Glomerular visceral epithelial cell (primary cell): Measurements from ENCODE around the gene ALDH3A2.
"Not testable (repeated sequence)": the region's sequence is repeated elsewhere in the genome, so short reads cannot be mapped to it uniquely, and the experiment has no call there.

Experiments
- DNase-seq: peaks from one replicate; pipeline ENCODE4 v3.0.0-alpha.2; 2016; ENCODE audit errors: extremely low spot score

The ALDH3A2 gene

DNA sequence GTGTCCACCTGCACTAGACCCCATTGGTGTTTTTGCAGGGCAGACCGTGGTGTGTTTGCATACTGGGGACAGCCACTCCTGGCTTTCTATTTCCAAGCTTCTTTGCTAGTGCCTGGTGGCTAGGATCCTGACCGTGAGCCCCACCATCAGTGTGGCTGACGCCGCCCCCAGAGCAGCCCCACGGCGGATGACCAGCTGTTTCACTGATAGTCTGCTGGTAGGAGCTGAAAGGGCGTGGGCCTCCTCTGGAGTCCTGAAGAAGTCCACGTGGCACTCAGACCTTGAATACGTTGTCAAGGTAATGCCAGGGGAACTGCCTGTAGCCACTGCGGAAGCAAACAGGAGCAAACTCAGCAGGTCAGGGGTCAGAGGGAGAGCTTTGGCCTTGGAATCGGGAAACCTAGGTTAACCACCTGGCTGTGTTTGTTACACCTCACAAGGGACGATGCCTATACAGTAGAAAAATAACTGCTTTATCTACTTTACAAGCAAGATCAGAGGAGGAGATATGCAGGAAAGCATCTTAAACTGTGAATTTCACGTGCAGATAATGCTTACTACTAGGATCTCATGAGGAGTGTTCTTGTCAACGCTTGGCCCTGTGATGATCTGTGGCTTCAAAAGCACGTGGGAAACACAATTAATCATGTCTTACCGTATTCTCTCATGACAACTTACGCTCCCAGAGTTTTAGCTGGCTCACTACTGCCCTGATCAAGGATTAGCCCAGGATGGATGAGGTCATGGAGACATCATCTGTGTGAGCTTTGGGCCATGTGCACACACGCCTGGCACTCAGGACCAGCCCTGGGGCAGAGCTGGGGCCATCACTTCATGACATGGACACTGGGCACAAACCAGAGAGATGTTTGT, 30.3 kb downstream of the ALDH3A2 start:
- no peak for DNase-seq

DNA sequence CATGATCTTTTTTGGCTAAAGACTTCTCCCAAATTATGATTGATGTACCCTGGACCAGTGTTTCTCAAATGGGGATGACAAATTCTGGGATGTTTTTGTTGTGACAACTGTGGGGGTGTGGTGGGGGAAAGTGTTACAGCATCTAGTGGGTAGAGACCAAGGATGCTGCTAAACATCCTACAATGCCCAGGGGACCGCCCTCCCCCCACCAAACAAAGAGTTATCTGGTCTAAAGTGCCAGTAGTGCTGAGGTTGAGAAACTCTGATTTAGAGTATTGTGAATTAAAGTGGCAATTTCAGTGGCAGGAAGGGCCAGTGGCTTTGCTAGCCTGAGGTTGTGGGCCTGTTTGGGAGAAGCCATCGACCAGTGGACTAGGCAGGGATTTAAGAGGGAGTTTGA, 34.6 kb downstream of the ALDH3A2 start:
- DNase-seq = no peak

DNA sequence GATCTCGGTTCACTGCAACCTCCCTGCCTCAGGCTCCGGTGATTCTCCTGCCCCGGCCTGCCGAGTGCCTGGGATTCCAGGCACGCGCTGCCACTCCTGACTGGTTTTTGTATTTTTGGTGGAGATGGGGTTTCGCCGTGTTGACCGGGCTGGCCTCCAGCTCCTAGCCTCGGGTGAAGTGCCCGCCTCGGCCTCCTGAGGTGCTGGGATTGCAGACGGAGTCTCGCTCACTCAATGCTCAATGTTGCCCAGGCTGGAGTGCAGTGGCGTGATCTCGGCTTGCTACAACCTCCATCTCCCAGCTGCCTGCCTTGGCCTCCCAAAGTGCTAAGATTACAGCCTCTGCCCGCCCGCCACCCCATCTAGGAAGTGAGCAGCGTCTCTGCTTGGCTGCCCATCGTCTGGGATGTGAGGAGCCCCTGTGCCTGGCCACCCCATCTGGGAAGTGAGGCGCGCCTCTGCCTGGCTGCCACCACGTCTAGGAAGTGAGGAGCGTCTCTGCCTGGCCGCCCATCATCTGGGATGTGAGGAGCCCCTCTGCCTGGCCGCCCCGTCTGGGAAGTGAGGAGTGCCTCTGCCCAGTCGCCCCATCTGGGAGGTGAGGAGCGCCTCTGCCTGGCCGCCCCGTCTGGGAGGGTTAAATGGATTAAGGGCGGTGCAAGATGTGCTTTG, 36.5 kb downstream of the ALDH3A2 start:
- DNase-seq = not testable (repeated sequence)

DNA sequence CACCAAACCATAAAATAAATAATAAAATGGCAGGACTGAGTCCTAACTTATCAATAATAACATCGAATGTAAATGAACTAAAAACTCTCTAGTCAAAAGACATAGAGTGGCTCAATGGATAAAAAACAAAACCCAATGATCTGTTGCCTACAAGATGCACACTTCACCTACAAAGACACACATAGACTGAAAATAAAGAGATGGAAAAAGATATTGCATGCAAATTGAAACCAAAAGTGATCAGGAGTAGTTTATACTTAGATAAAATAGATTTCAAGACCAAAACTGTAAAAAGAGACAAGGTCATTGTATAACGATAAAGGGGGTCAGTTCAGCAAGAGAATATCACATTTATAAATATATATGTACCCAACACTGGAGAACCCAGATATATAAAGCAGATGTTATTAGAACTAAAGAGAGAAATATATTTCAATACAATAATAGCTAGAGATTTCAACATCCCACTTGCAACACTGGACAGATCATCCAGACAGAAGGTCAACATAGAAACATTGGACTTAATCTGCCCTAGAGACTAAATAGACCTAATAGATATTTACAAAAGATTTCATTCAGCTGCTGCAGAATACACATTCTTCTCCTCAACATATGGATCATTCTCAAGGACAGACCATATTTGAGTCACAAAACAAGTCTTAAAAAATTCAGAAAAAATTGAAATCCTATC, 38.0 kb downstream of the ALDH3A2 start:
- no peak for DNase-seq

DNA sequence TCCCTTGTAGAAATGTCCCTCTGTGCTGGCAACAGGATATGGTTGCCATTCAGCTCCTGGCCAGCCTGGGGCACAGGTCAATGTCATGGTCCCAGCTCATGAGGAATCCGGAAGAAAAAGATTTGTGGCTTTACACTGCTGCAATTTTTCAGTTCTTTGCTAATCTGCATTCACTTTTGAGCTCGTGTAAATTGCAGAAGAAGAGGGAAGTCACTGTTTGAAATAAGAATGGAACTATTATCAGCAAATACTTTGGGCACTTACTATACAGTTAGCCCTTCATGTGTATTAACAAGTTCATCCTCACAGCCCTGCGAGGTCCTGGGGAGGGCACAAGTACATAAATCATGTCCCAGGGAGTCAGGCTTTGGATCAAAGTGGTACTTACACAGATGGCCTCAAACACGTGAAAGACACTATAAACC, 53.7 kb downstream of the ALDH3A2 start:
- peak; percentile 7 for DNase-seq

DNA sequence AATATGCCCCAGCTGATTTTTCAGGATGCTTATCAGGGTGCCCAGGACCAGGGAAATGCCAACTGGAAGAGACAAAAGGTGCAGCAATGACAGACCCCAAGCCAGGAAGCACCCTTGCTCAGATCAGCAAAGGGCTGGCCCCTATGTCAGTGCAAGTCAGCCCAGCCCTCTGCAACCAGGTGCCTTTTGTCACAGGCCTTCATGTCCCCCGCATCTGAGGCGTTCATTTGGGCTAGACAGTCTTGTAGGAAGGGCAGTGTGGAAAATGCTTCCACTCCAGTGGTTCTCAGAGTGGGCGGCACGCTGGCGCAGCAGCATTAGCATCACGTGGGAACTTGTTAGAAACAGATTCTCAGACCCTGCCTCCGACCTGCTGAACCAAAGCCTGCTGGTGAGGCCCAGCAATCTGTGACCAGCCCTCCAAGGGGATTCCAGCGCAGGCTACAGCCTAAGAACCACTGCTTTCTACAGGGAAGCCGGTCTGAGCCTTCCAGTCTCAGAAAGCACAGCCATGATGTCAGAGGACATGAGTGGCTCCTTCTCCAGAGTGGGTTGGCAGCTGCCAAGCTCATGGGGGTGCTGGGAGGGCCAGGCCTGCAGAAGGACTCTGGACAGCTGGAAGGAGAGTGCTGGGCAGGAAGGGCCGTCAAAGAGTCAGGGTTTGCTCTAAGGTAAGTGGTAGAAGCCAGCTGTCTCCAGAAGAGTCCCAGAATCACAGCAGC, 54.7 kb downstream of the ALDH3A2 start:
- no peak for DNase-seq

DNA sequence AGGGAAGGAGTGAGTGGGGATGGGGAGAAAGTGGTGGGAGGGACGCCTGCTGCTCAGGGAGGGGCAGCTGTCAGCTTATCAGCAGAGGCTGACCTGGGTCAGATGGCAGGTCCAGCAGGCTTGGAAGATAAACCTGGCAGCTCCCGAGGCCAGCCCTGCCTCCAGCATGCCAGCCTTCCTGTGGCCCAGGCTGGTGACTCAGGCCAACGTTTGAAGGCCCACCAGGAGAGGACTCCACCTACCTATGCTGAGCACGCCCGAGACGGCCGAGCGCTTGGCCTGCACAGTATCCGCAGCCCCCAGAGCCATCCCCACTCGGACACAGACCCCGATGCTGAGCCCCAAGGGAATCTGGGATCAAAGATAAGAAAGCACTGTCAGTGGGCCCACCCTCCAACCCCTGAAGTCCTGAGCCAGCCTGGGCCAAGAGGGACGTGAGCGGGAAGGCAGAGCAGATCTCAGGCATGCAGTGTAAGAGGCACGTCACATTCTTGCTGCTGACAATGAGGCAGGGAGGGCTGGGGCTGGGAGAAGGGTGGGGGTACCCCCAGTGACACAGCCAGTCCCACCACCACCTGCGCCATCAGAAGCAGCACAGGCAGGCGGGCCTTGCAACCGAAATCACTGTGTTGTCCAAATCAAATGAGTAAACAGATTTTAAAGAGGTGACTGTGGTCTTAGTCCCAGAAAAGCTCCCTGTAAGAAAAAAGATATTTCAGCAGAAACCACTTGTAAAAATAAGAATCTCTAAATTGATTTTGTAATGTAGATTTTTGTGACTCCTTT, 55.5 kb downstream of the ALDH3A2 start:
- DNase-seq = no peak

DNA sequence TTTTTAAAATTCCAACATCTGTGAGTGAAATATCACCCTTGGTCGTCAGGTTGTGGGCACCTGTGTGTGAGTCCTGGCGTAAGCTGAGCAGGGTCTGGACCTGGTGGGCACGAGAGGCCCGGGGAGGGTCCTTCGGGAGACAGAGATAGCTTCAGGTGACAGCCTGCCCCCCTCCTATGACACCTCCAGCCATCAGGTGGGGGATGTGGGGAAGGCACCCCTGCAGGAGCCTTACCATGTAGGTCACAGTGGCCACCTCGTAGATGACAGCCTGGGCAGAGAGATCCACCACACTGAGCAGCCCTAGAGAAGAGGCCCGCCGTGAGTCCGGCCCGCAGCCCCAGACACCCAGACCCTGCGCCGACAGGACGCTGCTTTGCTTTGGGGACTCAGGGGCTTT, 56.6 kb downstream of the ALDH3A2 start:
- no peak for DNase-seq

DNA sequence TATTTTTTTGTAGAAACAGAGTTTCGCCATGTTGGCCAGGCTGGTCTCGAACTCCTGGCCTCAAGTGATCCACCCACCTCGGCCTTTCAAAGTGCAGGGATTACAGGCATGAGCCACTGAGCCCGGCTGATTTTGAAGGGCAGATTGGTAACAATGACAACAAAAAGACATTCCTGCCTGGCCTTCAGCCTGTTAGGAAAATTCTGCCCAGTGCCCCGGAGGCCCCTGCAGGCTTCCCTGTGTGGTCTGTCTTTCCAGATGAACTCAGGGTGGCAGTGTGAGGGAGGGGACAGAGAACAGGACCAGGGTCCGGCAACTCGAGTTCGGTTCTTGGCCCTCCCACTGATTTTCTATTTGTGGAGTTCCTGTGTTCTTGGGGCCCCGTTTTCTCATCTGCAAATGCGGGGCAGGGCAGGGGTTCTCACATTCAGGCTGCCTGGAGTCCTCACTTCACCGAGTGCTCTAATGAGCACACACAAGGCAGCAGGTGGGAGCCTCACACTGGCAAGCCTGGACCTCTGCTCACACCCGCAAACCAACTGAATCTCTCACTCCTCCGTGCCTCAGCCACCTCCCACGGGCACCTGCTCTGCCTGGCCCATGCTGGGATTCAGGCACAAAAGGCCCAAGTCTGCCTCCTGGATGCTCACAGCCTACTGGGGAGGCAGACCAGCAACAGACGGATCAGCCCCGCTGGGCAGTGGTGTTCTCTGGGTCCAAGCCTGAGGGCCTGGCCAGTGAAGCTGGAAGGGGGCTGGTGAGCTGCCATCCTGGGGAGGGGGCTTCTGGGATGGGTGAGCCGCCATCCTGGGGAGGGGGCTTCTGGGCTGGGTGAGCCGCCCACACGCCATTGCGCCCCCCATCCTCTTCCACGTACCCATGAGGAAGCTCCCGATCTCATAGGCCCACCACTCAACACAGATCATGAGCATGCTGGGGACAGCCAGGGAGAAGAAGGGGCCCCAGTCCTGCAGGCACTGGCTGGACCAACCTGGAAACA, 57.5 kb downstream of the ALDH3A2 start:
- no peak for DNase-seq

DNA sequence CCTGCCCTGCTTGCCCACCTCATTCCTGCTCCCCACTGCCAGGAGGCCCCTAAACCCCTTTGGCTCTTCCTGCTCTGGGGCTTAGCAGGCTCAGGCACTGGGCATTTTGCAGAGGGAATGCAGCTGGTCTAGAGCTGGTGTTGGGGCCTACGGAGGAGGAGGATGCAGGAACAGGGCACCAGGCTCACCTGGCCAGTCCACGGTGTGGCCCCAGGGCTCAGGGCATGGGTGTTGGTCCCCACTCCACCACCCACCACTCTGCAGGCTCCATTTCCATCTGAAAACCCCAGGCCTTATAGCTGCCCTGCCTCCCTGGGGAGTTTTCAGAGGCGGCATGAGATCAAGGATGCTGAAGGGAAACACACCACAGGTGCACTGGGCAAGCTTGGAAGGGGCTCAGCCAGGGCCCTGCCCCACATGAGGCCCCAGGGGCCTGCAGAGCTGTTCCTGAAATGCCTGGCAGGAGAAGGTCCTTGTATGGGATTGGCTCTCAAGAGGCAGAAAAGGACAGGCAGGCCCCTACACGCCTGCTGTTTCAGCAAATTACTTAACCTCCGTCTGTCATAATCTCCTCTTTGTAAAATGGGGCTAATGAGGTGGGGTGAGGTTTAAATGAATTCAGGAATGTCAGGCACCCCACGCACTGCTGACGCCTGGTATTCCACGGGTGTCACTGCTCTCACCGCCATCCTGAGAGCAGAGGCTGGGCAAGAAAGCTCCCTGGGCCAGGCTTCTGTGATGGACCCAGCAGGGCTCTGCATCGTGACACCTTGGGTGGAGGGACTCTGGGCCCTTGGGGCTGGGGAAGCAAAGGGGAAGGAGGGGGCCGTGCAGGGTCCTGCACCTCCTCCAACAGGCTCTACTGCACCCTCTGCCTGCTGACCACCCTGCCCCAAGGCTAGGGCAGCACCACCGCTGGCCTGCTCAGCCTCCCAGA, 58.5 kb downstream of the ALDH3A2 start:
- no peak for DNase-seq

DNA sequence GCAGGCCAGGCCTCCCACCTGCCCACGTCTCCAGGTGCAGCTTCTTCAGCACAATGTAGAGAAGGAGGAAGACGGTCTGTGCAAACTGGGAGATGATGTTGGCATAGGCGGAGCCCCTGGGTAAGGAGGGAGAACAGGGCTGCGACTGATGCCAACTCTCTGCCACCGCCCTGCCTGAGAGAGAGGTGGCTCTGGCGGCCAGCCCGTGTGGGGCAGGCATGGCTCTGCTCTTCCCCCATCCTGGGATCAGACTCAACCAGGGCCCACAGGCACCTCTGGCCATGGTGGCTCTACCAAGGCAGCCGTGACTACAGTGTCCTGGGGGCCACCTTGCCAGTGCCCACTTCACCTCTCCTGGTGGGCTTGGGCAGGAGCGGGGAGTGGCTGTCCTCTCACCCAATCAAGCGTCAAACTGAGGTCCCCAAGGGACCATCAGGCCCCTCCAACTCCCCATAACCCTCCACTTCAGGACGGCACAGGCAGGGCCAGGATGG, 59.2 kb downstream of the ALDH3A2 start:
- no peak for DNase-seq

DNA sequence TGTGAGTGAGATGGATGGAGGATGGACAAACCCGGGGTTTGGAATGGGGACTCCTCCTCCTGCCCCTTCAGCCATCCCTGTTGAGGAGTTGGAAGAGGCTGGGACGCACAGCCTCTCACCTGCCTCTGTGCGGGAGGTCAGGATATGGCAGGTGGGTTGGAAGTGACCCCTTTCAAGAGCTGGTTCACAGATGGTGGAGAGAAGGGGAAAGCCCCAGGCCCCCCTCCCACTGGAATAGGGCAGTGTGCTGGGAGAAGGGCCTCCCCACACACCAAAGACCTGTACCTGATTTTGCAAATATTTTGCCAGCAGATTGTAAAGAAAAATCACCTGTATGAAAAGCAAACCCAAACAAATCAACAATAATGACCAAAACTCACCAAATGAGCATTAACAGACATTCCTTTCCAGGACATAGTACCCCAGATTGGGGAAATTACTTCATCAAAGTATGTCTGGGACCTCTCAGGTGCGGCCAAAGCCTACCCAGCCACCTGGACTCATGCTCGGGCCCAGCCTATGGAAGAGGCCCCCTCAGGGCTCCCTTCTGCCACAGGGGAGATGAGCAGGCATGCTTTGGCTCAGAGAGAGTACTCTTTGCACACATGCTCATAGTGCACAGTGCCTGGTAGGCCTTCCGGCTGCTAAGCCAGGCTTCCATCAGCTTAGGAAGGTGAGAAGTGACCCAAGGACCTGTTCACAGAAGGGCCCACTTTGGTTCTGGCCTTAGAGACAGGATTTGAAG, 60.1 kb downstream of the ALDH3A2 start:
- no peak for DNase-seq

DNA sequence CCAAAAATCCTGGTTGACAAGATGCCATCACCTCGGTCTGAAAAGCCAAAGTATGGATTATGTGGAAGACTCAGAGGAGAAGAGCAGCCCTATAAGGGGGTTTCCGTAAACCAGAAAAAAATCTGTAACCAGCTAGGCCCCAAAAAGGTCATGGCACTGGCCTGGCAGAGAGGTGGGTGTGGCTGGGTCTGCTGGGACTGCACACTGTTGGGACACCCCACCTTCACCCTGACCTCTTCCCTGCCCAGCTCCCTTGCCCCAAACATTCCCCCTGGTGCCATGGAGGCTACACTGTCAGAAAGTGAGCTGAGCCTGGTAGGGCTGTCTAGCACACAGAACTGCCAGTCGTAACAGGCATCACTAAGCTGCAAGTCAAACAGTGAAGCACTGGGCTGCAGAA, 61.3 kb downstream of the ALDH3A2 start:
- DNase-seq = no peak

DNA sequence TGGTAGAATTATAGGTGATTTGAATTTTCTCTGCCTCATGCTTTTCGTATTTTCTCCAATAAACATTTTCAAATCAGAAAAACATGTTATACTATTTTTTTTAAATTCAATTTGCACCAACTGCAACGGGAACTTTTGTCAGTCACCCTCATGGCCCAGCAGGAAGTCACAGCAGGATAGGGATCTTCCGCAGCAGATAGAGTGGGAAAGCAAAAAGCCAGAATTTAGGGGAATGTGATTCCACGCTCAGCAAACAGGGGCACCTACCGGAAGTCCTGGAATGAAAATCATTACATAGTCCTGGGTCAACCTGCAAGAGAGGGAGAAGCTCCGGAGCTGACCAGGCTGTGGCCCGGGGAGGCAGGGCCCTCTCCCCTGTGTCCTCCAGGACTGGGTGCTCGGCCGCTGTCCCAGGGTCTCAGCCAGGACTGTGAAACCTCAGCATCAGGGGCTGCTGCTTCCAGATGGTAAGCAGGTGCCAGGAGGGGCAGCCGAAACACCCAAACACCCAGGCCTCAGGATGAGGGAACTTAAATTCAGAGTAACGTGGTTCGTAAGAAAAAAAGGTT, 64.0 kb downstream of the ALDH3A2 start:
- no peak for DNase-seq

DNA sequence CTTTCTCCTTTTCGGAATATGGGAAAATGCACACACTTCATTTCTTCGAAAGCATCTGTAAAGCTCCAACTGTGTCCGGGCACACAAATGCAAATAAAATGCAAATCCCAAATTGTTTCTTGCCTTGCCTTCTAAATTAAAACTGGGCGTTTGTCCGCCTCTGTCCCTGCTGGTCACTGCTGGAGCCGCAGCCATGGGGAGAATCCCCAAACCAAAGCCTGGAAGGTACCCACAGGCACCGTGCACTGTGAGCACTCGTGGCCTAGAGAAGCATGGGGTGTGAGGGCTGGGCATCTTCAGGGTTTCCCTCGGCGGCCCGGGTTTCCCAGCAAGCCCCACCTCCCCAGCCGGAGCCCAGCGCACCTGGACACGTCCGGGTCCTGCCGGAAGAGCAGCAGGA, 64.9 kb downstream of the ALDH3A2 start:
- DNase-seq = no peak

DNA sequence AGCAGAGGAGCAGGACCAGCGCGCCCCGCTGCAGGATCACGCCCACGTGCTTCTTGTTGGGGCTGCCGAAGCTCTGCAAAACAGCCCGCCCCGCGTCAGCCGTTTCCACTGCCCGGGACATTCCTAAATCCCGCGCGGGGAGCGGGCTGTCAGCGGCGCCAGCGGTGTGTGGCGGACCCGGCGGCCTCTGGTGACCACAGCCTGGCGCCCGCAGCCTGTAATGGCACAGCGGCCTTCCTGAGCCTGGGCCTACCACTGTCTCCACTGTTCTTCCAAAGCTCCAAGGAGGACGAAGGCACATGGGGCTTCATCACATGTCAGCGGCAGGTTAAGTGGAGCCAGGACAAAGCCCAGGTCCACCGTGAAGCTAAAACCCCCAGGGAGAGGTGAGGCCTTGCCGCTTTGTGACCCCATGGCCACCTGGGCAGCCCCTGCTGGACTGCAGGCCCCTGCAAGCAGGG, 65.4 kb downstream of the ALDH3A2 start:
- no peak for DNase-seq
